ENCODE results near the gene AGA. TPM values are rescaled to one million over a fixed set of nuclear protein-coding genes. Genes with fewer than 3 reads are reported as not detected.

AGA gene
- total RNA-seq, 1 donor from 2014 or later = 4.5 TPM

DNA sequence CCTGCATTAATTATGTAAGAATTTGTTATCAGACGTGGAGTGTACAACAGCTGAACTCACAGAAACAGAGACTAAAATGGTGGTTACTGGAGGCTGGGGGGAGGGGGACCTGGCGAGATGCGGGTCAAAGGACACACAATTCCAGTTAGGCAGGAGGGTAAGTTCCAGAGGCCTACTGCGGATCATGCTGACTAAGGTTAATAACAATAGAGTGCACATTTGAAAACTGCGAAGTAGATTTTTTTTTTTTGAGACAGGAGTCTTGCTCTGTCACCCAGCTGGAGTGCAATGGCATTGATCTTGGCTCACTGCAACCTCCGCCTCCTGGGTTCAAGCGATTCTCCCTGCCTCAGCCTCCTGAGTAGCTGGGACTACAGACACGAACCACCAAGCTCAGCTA, 7.6 kb downstream of the AGA start:
- Histone ChIP-seq H3K4me1 (no peaks in the 10 kb centered on the region), H3K27me3 (no peaks in the 10 kb centered on the region), H3K27ac (no peak overlapping the region), H3K4me3 (no peak overlapping the region), H3K36me3 (peaks cover 9 to 17% of the 10 kb centered on the region in 2 donors), H3K9me3 (no peaks in the 10 kb centered on the region)
- no peak for TF ChIP-seq CTCF (IDR thresholded peaks at IDR 0.05)
- no peak for DNase-seq (ENCODE audit: low spot score in 2 of 2)
- intact Hi-C loops (cut with DNase I) = no loop called here

DNA sequence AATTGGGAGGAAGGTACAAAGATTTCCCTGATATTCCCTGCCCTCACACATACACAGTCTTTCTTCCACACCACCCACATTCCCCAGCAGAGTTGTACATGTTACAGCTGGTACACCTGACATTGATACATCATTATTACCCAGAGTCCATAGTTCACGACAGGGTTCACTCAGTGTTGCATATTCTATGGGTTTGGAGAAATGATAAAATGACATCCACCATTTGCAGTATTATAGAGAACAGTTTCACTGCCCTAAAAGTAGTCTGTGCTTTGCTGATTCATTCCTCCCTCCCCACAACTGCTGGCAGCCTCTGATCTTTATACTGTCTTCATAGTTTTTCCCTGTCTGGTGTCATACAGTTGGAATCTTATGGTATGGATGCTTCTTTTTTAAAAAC, 15.0 kb downstream of the AGA start:
- DNase-seq (ENCODE audit: low spot score in 2 of 2) = no peak
- no peak overlapping the region for H3K4me3 ChIP-seq
- H3K9me3 ChIP-seq = no peaks in the 10 kb centered on the region
- H3K36me3 ChIP-seq = no peaks in the 10 kb centered on the region
- intact Hi-C loops (cut with DNase I) = no loop called here
- H3K4me1 ChIP-seq = no peaks in the 10 kb centered on the region
- H3K27me3 ChIP-seq = no peaks in the 10 kb centered on the region
- no peak overlapping the region for H3K27ac ChIP-seq
- TF ChIP-seq CTCF (IDR thresholded peaks at IDR 0.05) = no peak

- Histone ChIP-seq H3K27me3 (no peaks in the 10 kb centered on the region), H3K9me3 (no peaks in the 10 kb centered on the region), H3K4me3 (no peak overlapping the region), H3K27ac (no peak overlapping the region), H3K4me1 (no peaks in the 10 kb centered on the region), H3K36me3 (no peaks in the 10 kb centered on the region)
- intact Hi-C loops (cut with DNase I) = no loop called here
- TF ChIP-seq CTCF (IDR thresholded peaks at IDR 0.05) = no peak
- DNase-seq (ENCODE audit: low spot score in 2 of 2) = no peak
Observed at GRCh38 chr4:177419434-177419833, 22.8 kb downstream of the AGA start.

DNA sequence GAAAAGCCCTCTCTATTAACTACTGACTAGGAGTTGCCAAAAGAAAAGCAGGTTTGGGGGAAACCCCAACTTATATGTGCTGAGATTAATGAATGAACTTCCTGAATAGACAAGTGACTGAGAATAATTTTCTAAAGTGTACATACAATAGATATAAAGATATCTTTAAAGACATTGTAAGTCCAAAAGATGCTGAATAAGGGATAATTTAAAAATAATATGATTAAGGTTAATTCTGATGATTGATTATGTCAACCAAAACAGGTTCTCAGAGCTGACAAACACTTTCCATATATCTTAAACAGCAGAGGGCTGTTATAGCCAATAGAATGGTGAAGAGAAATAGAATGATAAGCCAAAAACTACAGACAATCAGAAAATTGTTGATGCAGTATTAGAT, 28.6 kb downstream of the AGA start:
- H3K36me3 ChIP-seq = no peaks in the 10 kb centered on the region
- no peak overlapping the region for H3K4me3 ChIP-seq
- TF ChIP-seq CTCF (IDR thresholded peaks at IDR 0.05) = no peak
- no peaks in the 10 kb centered on the region for H3K4me1 ChIP-seq
- no peak for DNase-seq (ENCODE audit: low spot score in 2 of 2)
- H3K27ac ChIP-seq = no peak overlapping the region
- no peaks in the 10 kb centered on the region for H3K9me3 ChIP-seq
- H3K27me3 ChIP-seq = no peaks in the 10 kb centered on the region
- intact Hi-C loops (cut with DNase I) = no loop called here

GRCh38 chr4:177413076-177413475, 29.2 kb downstream of the AGA start:
- Histone ChIP-seq H3K4me3 (no peak overlapping the region), H3K9me3 (no peaks in the 10 kb centered on the region), H3K27ac (no peak overlapping the region), H3K27me3 (no peaks in the 10 kb centered on the region), H3K36me3 (no peaks in the 10 kb centered on the region), H3K4me1 (no peaks in the 10 kb centered on the region)
- TF ChIP-seq CTCF (IDR thresholded peaks at IDR 0.05) = no peak
- intact Hi-C loops (cut with DNase I) = no loop called here
- no peak for DNase-seq (ENCODE audit: low spot score in 2 of 2)

DNA sequence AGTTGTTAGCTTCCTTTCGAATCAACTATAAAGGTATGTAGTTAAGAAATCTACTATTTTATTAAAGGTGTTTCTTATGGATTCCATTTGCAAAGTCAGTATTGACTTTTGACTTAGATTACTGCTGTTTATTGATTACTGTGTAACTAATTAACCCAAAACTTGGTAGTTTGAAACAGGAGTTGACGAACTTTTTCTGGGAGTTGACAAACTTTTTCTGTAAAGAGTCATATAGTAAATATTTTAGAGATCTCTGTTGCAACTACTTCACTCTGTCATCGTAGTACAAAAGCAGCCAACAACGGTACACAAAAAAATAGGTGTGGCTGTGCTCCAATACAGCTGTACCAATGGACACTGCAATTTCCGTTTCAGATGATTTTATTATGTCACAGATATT, 30.2 kb downstream of the AGA start:
- Histone ChIP-seq H3K36me3 (no peaks in the 10 kb centered on the region), H3K27ac (no peak overlapping the region), H3K9me3 (no peaks in the 10 kb centered on the region), H3K4me3 (no peak overlapping the region), H3K4me1 (no peaks in the 10 kb centered on the region), H3K27me3 (no peaks in the 10 kb centered on the region)
- TF ChIP-seq CTCF (IDR thresholded peaks at IDR 0.05) = no peak
- intact Hi-C loops (cut with DNase I) = no loop called here
- DNase-seq (ENCODE audit: low spot score in 2 of 2) = no peak
